GM23248 (cell line): ENCODE results near the gene PTRH2. TPM values are rescaled to one million over a fixed set of nuclear protein-coding genes. Genes with fewer than 3 reads are reported as not detected.
A peak's percentile ranks its signal among the peaks of the same experiment; 100 is the strongest.

Experiments
- DNase-seq: peaks from one replicate; pipeline ENCODE4 v3.0.0-alpha.2; 2015
- H2AFZ ChIP-seq: fragments of 200-600 bp; sonication (generic); 2 replicates; pipeline ENCODE4 v1.6.1; 2016; ENCODE audit warnings: antibody characterized with exemption
- H3F3A ChIP-seq: fragments of 200-600 bp; sonication (generic); 2 replicates; pipeline ENCODE4 v1.6.1; 2016; ENCODE audit warnings: mild to moderate bottlenecking, antibody characterized with exemption, mixed run types; ENCODE audit not compliant: insufficient read depth
- H3K27ac ChIP-seq: fragments of 200-600 bp; sonication (generic); 2 replicates; pipeline ENCODE4 v1.5.1; 2016; ENCODE audit warnings: mild to moderate bottlenecking
- H3K27me3 ChIP-seq: fragments of 200-600 bp; sonication (generic); replicated peaks from 2 replicates; pipeline ENCODE4 v1.6.1; 2016; ENCODE audit warnings: mild to moderate bottlenecking; ENCODE audit not compliant: insufficient read depth
- H3K36me3 ChIP-seq: fragments of 200-600 bp; sonication (generic); 2 replicates; pipeline ENCODE4 v1.6.1; 2016; ENCODE audit warnings: low read depth, mild to moderate bottlenecking
- H3K4me1 ChIP-seq: fragments of 200-600 bp; sonication (generic); 2 replicates; pipeline ENCODE4 v1.6.1; 2016; ENCODE audit warnings: mild to moderate bottlenecking; ENCODE audit not compliant: insufficient read depth
- H3K4me2 ChIP-seq: fragments of 200-600 bp; sonication (generic); one replicate; pipeline ENCODE4 v1.6.1; 2016; ENCODE audit warnings: mild to moderate bottlenecking; ENCODE audit not compliant: unreplicated experiment
- H3K4me3 ChIP-seq: fragments of 200-600 bp; sonication (generic); 2 replicates; pipeline ENCODE4 v1.5.1; 2016; ENCODE audit warnings: mild to moderate bottlenecking
- H3K79me2 ChIP-seq: fragments of 200-600 bp; sonication (generic); 2 replicates; pipeline ENCODE4 v1.6.1; 2016; ENCODE audit warnings: mild to moderate bottlenecking; ENCODE audit not compliant: insufficient read depth
- H3K9ac ChIP-seq: fragments of 200-600 bp; sonication (generic); 2 replicates; pipeline ENCODE4 v1.6.1; 2016; ENCODE audit warnings: mild to moderate bottlenecking
- H3K9me2 ChIP-seq: fragments of 200-600 bp; sonication (generic); 2 replicates; pipeline ENCODE4 v1.6.1; 2016; ENCODE audit warnings: mixed run types, mild to moderate bottlenecking, moderate library complexity; ENCODE audit not compliant: insufficient read depth
- H3K9me3 ChIP-seq: fragments of 200-600 bp; sonication (generic); one replicate; pipeline ENCODE4 v1.6.1; 2017; ENCODE audit warnings: low read depth
- H4K20me1 ChIP-seq: fragments of 200-600 bp; sonication (generic); 2 replicates; pipeline ENCODE4 v1.6.0; 2016; ENCODE audit not compliant: insufficient read depth
- EZH2 ChIP-seq: fragments of 200-600 bp; sonication (generic); IDR thresholded peaks from 2 replicates; pipeline ENCODE4 v1.6.1; 2018; ENCODE audit warnings: antibody characterized with exemption, mild to moderate bottlenecking; ENCODE audit not compliant: insufficient read depth, poor library complexity, severe bottlenecking
- EZH2phosphoT487 ChIP-seq: fragments of 200-600 bp; sonication (generic); IDR thresholded peaks from 2 replicates; pipeline ENCODE4 v1.6.1; 2018; ENCODE audit warnings: antibody characterized with exemption, moderate library complexity, mild to moderate bottlenecking, low read depth; ENCODE audit not compliant: insufficient read depth
- WGBS, 2 experiments: methylation state at CpG; one replicate each; pipeline ENCODE4 v1.1.6; 2015 to 2017; ENCODE audit warnings: low lambda C conversion rate in 2 of 2, low coverage in 1 of 2; ENCODE audit errors: missing lambda C conversion rate in 2 of 2; 5-methylcytosine and 5-hydroxymethylcytosine counted together
- in situ Hi-C: fragments of 300-500 bp; cut with MboI; formaldehyde crosslinking; loops from 2 replicates; pipeline ENCODE4 v1.15.0; 2020
- polyA plus RNA-seq: library from polyadenylated mRNA; unstranded; fragments of >200 nt; fragmentation: Nextera tagmentation; extraction: Ambion mirVana; gene quantifications from 2 replicates; pipeline ENCODE4 v1.2.1, GENCODE V29; 2016
- total RNA-seq: library from RNA; depleted of rRNA; stranded (reverse); fragments of >200 nt; shearing (Covaris generic); gene quantifications from 2 replicates; pipeline ENCODE4 v1.2.3, GENCODE V29; 2014

The PTRH2 gene
- total and polyA plus RNA-seq, 2 experiments from 2014 or later = 18.2 to 34.4 TPM

DNA sequence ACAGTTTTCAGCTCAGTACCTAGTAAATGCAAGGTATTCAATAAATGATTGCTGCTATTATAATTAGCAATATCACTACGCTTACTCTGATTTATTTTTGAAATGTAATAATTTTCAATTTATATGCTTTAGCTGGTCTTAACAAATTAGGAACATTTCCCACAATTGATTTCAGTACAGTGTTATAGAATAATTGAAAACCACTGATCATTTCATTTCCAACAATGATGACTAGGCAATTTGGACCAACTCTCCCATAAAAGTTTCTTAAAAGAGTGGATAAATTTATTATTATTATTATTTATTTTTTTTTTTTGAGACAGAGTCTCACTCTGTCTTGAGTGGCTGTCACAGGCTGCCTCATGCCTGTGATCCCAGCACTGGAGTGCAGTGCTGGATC, 41.4 kb upstream of the PTRH2 start:
- WGBS, 2 experiments = 98 to 100% methylated on average over 1 of the region's 1 CpG
- TF ChIP-seq EZH2phosphoT487 (no peak), EZH2 (no peak)

DNA sequence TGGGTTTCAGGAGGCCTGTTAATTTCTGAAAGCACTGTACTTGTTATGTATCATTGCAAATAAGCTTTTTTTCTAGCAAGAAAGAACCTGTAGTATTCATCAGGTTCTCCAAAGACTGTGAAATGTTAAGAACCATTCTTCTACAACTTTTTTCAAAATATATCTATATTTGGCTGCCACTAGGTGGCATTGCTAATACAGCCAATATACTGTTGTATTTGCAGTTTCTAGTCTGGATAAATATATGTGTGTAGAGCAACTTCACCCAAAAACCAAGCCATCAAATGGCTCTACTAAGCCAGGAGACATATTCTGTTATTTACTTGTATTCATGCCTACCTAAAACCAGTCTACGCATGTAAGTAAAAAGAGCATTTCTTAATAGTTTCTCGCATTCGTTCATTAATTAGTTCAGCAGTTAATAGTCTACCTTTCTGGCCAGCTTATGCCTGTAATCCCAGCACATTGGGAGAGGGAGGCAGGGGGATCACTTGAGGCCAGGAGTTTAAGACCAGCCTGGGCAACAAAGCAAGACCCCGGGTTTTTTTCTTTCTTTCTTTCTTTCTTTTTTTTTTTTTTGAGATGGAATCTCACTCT, 39.7 kb upstream of the PTRH2 start:
- WGBS, 2 experiments = 80 to 86% methylated on average over 4 of the region's 4 CpGs
- TF ChIP-seq EZH2phosphoT487 = no peak
- TF ChIP-seq EZH2 = no peak
- H3K9me3 ChIP-seq = no peaks in the 10 kb centered on the region
- H3K4me1 ChIP-seq = peaks cover 2% of the 10 kb centered on the region; the same call in 1 of the 2 replicates
- no peak overlapping the region for H3K9ac ChIP-seq
- peak; percentile 78 for DNase-seq
- H3F3A ChIP-seq = peaks cover 19% of the 10 kb centered on the region
- H3K4me2 ChIP-seq = no peak overlapping the region
- H3K27me3 ChIP-seq = no peaks in the 10 kb centered on the region
- no peaks in the 10 kb centered on the region for H4K20me1 ChIP-seq
- peaks cover 42% of the 10 kb centered on the region for H3K79me2 ChIP-seq
- H3K36me3 ChIP-seq = no peaks in the 10 kb centered on the region; the same call in 1 of the 2 replicates
- H3K27ac ChIP-seq = no peak overlapping the region
- no peaks in the 10 kb centered on the region for H3K9me2 ChIP-seq
- in situ Hi-C loops = loop anchor here (25.0 kb wide), 1 partner anchor 315 kb away; no protein-coding TSS in a partner anchor
- no peak overlapping the region for H2AFZ ChIP-seq
- no peak overlapping the region for H3K4me3 ChIP-seq

More for the DNA sequence above, 41.4 kb upstream of the PTRH2 start:
- H2AFZ ChIP-seq = no peak overlapping the region
- no peaks in the 10 kb centered on the region for H4K20me1 ChIP-seq
- no peaks in the 10 kb centered on the region; the same call in 1 of the 2 replicates for H3K36me3 ChIP-seq
- H3K9me3 ChIP-seq = no peaks in the 10 kb centered on the region
- H3K79me2 ChIP-seq = peaks cover 56% of the 10 kb centered on the region
- no peak overlapping the region for H3K4me2 ChIP-seq
- H3F3A ChIP-seq = peaks cover 33% of the 10 kb centered on the region
- in situ Hi-C loops = loop anchor here (25.0 kb wide), 1 partner anchor 314 kb away; no protein-coding TSS in a partner anchor
- no peaks in the 10 kb centered on the region for H3K9me2 ChIP-seq
- no peak for DNase-seq
- peaks cover 17% of the 10 kb centered on the region for H3K4me1 ChIP-seq
- no peak overlapping the region for H3K27ac ChIP-seq
- no peak overlapping the region for H3K4me3 ChIP-seq
- H3K9ac ChIP-seq = no peak overlapping the region
- H3K27me3 ChIP-seq = no peaks in the 10 kb centered on the region

DNA sequence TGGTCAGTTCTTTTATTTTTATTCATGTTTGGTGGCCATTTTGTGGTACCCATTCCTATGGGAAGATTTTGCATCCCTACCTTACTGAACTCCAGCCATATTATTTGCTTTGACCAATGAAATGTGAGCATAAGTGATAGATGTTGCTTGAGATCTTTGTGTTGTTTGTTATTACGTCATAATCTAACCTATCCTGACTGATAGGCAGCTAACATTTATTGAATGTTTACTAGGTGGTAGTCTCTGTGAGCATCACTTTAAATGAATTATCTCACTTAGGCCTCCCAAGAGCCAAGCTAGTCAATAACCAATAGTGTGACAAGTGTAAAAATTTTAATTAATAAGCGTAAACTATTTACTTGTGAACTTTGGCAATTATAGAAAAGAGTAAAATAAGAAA, 37.8 kb upstream of the PTRH2 start:
- DNase-seq = no peak
- no peaks in the 10 kb centered on the region for H3K9me3 ChIP-seq
- no peak overlapping the region for H3K4me2 ChIP-seq
- no peak overlapping the region for H3K27ac ChIP-seq
- peaks cover 25% of the 10 kb centered on the region; the same call in 1 of the 2 replicates for H3K79me2 ChIP-seq
- H3K9ac ChIP-seq = no peak overlapping the region
- no peaks in the 10 kb centered on the region; the same call in 1 of the 2 replicates for H3K36me3 ChIP-seq
- no peaks in the 10 kb centered on the region for H3K27me3 ChIP-seq
- in situ Hi-C loops = loop anchor here (25.0 kb wide), 1 partner anchor 317 kb away; no protein-coding TSS in a partner anchor
- H3F3A ChIP-seq = peaks cover 16% of the 10 kb centered on the region
- H3K4me1 ChIP-seq = no peaks in the 10 kb centered on the region
- WGBS, 2 experiments = 98% methylated on average over 2 of the region's 2 CpGs
- no peaks in the 10 kb centered on the region for H3K9me2 ChIP-seq
- no peak overlapping the region for H3K4me3 ChIP-seq
- TF ChIP-seq EZH2 = no peak
- TF ChIP-seq EZH2phosphoT487 = no peak
- H2AFZ ChIP-seq = no peak overlapping the region
- H4K20me1 ChIP-seq = no peaks in the 10 kb centered on the region

DNA sequence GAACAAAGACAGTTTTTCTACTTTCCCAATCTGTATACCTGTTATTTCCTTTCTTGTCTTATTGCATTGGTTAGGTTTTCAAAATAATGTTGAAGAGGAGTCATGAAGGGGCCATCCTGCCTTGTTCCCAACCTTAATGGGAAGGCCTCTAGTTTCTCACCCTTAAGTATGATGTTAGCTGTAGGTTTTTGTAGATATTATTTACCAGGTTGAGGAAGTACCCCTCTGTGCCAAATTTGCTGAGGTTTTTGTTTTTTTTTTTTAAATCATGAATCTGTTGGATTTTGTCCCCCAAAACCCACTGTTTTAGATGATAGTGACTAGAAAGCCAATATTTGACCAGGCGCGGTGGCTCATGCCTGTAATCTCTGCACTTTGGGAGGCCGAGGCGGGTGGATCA, 36.6 kb upstream of the PTRH2 start:
- Histone ChIP-seq H3K4me1 (no peaks in the 10 kb centered on the region), H2AFZ (no peak overlapping the region), H3K36me3 (peaks cover 5% of the 10 kb centered on the region; the same call in 1 of the 2 replicates), H3K9ac (no peak overlapping the region), H3K9me3 (no peaks in the 10 kb centered on the region), H3K79me2 (peaks cover 16% of the 10 kb centered on the region; the same call in 1 of the 2 replicates), H3K27me3 (no peaks in the 10 kb centered on the region), H3K4me2 (no peak overlapping the region), H3F3A (peaks cover 16% of the 10 kb centered on the region), H4K20me1 (no peaks in the 10 kb centered on the region), H3K27ac (no peak overlapping the region), H3K9me2 (no peaks in the 10 kb centered on the region), H3K4me3 (no peak overlapping the region)
- in situ Hi-C loops = loop anchor here (25.0 kb wide), 1 partner anchor 318 kb away; no protein-coding TSS in a partner anchor
- no peak for TF ChIP-seq EZH2
- TF ChIP-seq EZH2phosphoT487 = no peak
- DNase-seq = no peak
- 97 to 100% methylated on average over 4 of the region's 4 CpGs for WGBS, 2 experiments
